SK-N-SH (cell line): ENCODE measurements around the gene RNF8. TPM values are rescaled to one million over a fixed set of nuclear protein-coding genes. Genes with fewer than 3 reads are reported as not detected.

Source experiments
- CTCF ChIA-PET: fragments of 300-600, 350-600 bp; formaldehyde crosslinking; extraction: SDS; loops from one replicate; lab custom pipeline; 2021; lab: Yijun Ruan, JAX
- POLR2A ChIA-PET: fragments of 350-600 bp; sonication (Branson Sonifier 250); formaldehyde crosslinking; extraction: SDS; loops from one replicate; lab custom pipeline; 2020; ENCODE audit warnings: antibody characterized with exemption, inconsistent platforms; lab: Yijun Ruan, JAX
- DNase-seq: peaks from one replicate; pipeline ENCODE4 v3.0.0; 2012
- H2AFZ ChIP-seq: fragments of 200-600 bp; sonication (generic); 2 replicates; pipeline ENCODE4 v1.8.1; 2016; ENCODE audit warnings: antibody characterized with exemption, mild to moderate bottlenecking, low read depth
- H3F3A ChIP-seq: fragments of 200-600 bp; sonication (generic); replicated peaks from 2 replicates; pipeline ENCODE3; 2016; ENCODE audit warnings: antibody characterized with exemption, mild to moderate bottlenecking; ENCODE audit not compliant: insufficient read depth
- H3K27ac ChIP-seq, 2 experiments: fragments of 200-500 bp in 1 of 2; fragments of 200-600 bp in 1 of 2; sonication (Bioruptor generic) in 1 of 2; sonication (generic), shearing (Covaris generic) in 1 of 2; 2 replicates each; pipeline versions ENCODE4 v1.5.1 to v1.6.1; 2014 to 2016; ENCODE audit warnings: low read depth in 2 of 2, inconsistent platforms in 1 of 2, low read length in 1 of 2, mild to moderate bottlenecking in 1 of 2, mixed read lengths in 1 of 2
- H3K27me3 ChIP-seq: fragments of 200-600 bp; sonication (generic), shearing (Covaris generic); 2 replicates; pipeline ENCODE4 v1.6.1; 2016; ENCODE audit warnings: mixed run types; ENCODE audit not compliant: insufficient read depth
- H3K36me3 ChIP-seq, 2 experiments: fragments of 200-500 bp in 1 of 2; fragments of 200-600 bp in 1 of 2; sonication (Bioruptor generic) in 1 of 2; sonication (generic) in 1 of 2; replicated peaks in 1 of 2; 2 replicates each; pipeline versions ENCODE3 to v1.5.1; 2014 to 2016; ENCODE audit warnings: low read length in 1 of 2, mild to moderate bottlenecking in 1 of 2; ENCODE audit not compliant: insufficient read depth in 2 of 2, control insufficient read depth in 1 of 2
- H3K4me1 ChIP-seq, 2 experiments: fragments of 200-500 bp in 1 of 2; fragments of 200-600 bp in 1 of 2; sonication (Bioruptor generic) in 1 of 2; sonication (generic), shearing (Covaris generic) in 1 of 2; 2 replicates each; pipeline versions ENCODE4 v1.5.1 to v1.6.1; 2014 to 2016; ENCODE audit warnings: low read depth in 1 of 2, low read length in 1 of 2, mixed run types in 1 of 2; ENCODE audit not compliant: insufficient read depth in 2 of 2, control insufficient read depth in 1 of 2
- H3K4me2 ChIP-seq: fragments of 200-600 bp; sonication (generic), shearing (Covaris generic); 2 replicates; pipeline ENCODE4 v1.6.1; 2017; ENCODE audit warnings: mixed run types
- H3K4me3 ChIP-seq, 2 experiments: fragments of 200-500 bp in 1 of 2; fragments of 200-600 bp in 1 of 2; sonication (Bioruptor generic) in 1 of 2; sonication (generic), shearing (Covaris generic) in 1 of 2; 2 replicates each; pipeline versions ENCODE4 v1.5.1 to v1.8.1; 2014 to 2016; ENCODE audit warnings: low read depth in 2 of 2, inconsistent platforms in 1 of 2, low read length in 1 of 2, mild to moderate bottlenecking in 1 of 2, mixed read lengths in 1 of 2, moderate library complexity in 1 of 2
- H3K79me2 ChIP-seq: fragments of 200-600 bp; sonication (generic); 2 replicates; pipeline ENCODE4 v1.8.1; 2017; ENCODE audit warnings: mild to moderate bottlenecking; ENCODE audit not compliant: insufficient read depth
- H3K9ac ChIP-seq: fragments of 200-600 bp; sonication (generic); 2 replicates; pipeline ENCODE4 v1.6.1; 2017; ENCODE audit warnings: mixed run types
- H3K9me2 ChIP-seq: fragments of 200-600 bp; sonication (generic); 2 replicates; pipeline ENCODE4 v1.6.1; 2017; ENCODE audit warnings: mixed run types
- H3K9me3 ChIP-seq: fragments of 200-600 bp; sonication (generic); 2 replicates; pipeline ENCODE4 v1.6.1; 2017; ENCODE audit warnings: mixed run types, mild to moderate bottlenecking, moderate library complexity
- H4K20me1 ChIP-seq: fragments of 200-600 bp; sonication (generic); 2 replicates; pipeline ENCODE4 v1.6.1; 2017; ENCODE audit warnings: mild to moderate bottlenecking, mixed run types; ENCODE audit not compliant: insufficient read depth
- CTCF ChIP-seq: fragments of 200-600 bp; sonication (generic); IDR thresholded peaks from 2 replicates; pipeline ENCODE4 v1.6.1; 2017; ENCODE audit warnings: antibody characterized with exemption, mild to moderate bottlenecking, moderate library complexity
- EP300 ChIP-seq, 2 experiments: IDR thresholded peaks; 2 replicates each; pipeline versions ENCODE4 v1.4.0 to v1.6.1; 2012; ENCODE audit warnings: borderline replicate concordance in 1 of 2, low read depth in 1 of 2, low read length in 1 of 2
- FOSL2 ChIP-seq: IDR thresholded peaks from 2 replicates; pipeline ENCODE4 v1.4.0; 2012; ENCODE audit warnings: low read depth, mild to moderate bottlenecking, moderate library complexity, borderline replicate concordance
- FOXJ3 ChIP-seq: sonication (generic); formaldehyde crosslinking; IDR thresholded peaks from 2 replicates; pipeline ENCODE4 v1.5.1; 2020; ENCODE audit warnings: mild to moderate bottlenecking, missing genetic modification reagents
- FOXM1 ChIP-seq: IDR thresholded peaks from 2 replicates; pipeline ENCODE4 v1.4.0; 2012; ENCODE audit warnings: low read depth, mild to moderate bottlenecking
- JUND ChIP-seq: IDR thresholded peaks from 2 replicates; pipeline ENCODE4 v1.4.0; 2012
- MAX ChIP-seq: IDR thresholded peaks from 2 replicates; pipeline ENCODE4 v1.4.0; 2012; ENCODE audit warnings: low read depth
- NFIC ChIP-seq: IDR thresholded peaks from 2 replicates; pipeline ENCODE4 v1.4.0; 2012; ENCODE audit warnings: borderline replicate concordance
- NRF1 ChIP-seq: IDR thresholded peaks from 2 replicates; pipeline ENCODE4 v1.6.1; 2012; ENCODE audit warnings: low read depth, mild to moderate bottlenecking, low read length
- PBX3 ChIP-seq: IDR thresholded peaks from 2 replicates; pipeline ENCODE4; 2012
- REST ChIP-seq: IDR thresholded peaks from 2 replicates; pipeline ENCODE4 v1.6.1; 2012; ENCODE audit warnings: mild to moderate bottlenecking, low read depth, low read length, moderate library complexity
- RXRA ChIP-seq: IDR thresholded peaks from 2 replicates; pipeline ENCODE4 v1.4.0; 2012; ENCODE audit warnings: low read depth, mild to moderate bottlenecking, borderline replicate concordance
- TCF12 ChIP-seq: IDR thresholded peaks from 2 replicates; pipeline ENCODE4 v1.4.0; 2012
- TEAD4 ChIP-seq: IDR thresholded peaks from 2 replicates; pipeline ENCODE4 v1.4.0; 2012; ENCODE audit warnings: mild to moderate bottlenecking, borderline replicate concordance; ENCODE audit not compliant: insufficient read depth
- USF1 ChIP-seq: IDR thresholded peaks from 2 replicates; pipeline ENCODE4 v1.4.0; 2012; ENCODE audit warnings: low read depth, borderline replicate concordance
- USF2 ChIP-seq: fragments of 150-350 bp; IDR thresholded peaks from 2 replicates; pipeline ENCODE4 v1.6.1; 2017; ENCODE audit warnings: antibody characterized with exemption, low read length, low read depth, borderline replicate concordance
- YY1 ChIP-seq: IDR thresholded peaks from 2 replicates; pipeline ENCODE4 v1.4.0; 2012; ENCODE audit warnings: low read depth, mild to moderate bottlenecking
- ZBTB33 ChIP-seq: IDR thresholded peaks from 2 replicates; pipeline ENCODE4 v1.4.0; 2012; ENCODE audit warnings: low read depth, borderline replicate concordance
- WGBS: methylation state at CpG from one replicate; pipeline ENCODE4 v1.1.6; 2017; ENCODE audit warnings: low lambda C conversion rate; 5-methylcytosine and 5-hydroxymethylcytosine counted together
- polyA plus RNA-seq, 3 experiments: library from polyadenylated mRNA; depleted of rRNA; stranded (reverse); fragments of >200 nt; gene quantifications; 2 replicates each; pipeline ENCODE4 v1.2.3, GENCODE V29; 2012

RNF8 gene
- polyA plus RNA-seq, 1 of the 3 experiments (the other 2 are of a cell fraction), result 21.7 TPM

GRCh38 chr6:37352384-37352783 lies 1.4 kb upstream of the RNF8 start:
- CTCF ChIA-PET, result no interaction called here

More at GRCh38 chr6:37352384-37352783, 1.4 kb upstream of the RNF8 start:
- no peaks in the 10 kb centered on the region for H3K9me3 ChIP-seq
- no peaks in the 10 kb centered on the region for H3K36me3 ChIP-seq
- POLR2A ChIA-PET, result no interaction called here
- H3K9ac ChIP-seq, result no peak overlapping the region
- peaks cover 36% of the 10 kb centered on the region for H3K79me2 ChIP-seq
- no peak overlapping the region for H2AFZ ChIP-seq
- H3K27ac ChIP-seq, result no peak overlapping the region
- 94% methylated on average over 3 of the region's 3 CpGs for whole genome bisulfite sequencing
- no peak for DNase-seq
- no peaks in the 10 kb centered on the region for H3F3A ChIP-seq
- peaks cover 0 to 6% of the 10 kb centered on the region in 2 experiments; a peak in 2 of 4 replicates for H3K4me1 ChIP-seq
- H3K4me3 ChIP-seq, result no peak overlapping the region
- no peaks in the 10 kb centered on the region for H3K9me2 ChIP-seq
- TF ChIP-seq EP300 (IDR thresholded peaks at IDR 0.05; ENCODE audit: borderline replicate concordance in 1 of 2, low read depth in 1 of 2, low read length in 1 of 2) (no peak), TCF12 (no peak), FOSL2 (no peak), FOXJ3 (CRISPR knock-in tag) (no peak), REST (no peak), PBX3 (no peak), CTCF (no peak), FOXM1 (no peak), RXRA (no peak), ZBTB33 (no peak), JUND (no peak), NRF1 (no peak), NFIC (no peak), MAX (no peak), YY1 (no peak), TEAD4 (no peak), USF1 (no peak), USF2 (no peak)
- TF ChIP-seq, all 33 proteins: peak for 0
- Histone ChIP-seq H3K4me2 (no peak overlapping the region), H4K20me1 (no peaks in the 10 kb centered on the region), H3K27me3 (no peaks in the 10 kb centered on the region)
